Chondrocyte (in vitro differentiated cells): Measurements from ENCODE around the gene PIEZO2. TPM values are rescaled to one million over a fixed set of nuclear protein-coding genes. Genes with fewer than 3 reads are reported as not detected.
A peak's percentile ranks its signal among the peaks of the same experiment; 100 is the strongest.
"Not testable (repeated sequence)": the region's sequence is repeated elsewhere in the genome, so short reads cannot be mapped to it uniquely, and the experiment has no call there.

Experiments
- DNase-seq: peaks from one replicate; pipeline ENCODE4 v3.0.0; 2021; ENCODE audit warnings: mixed read lengths, low spot score
- H3K27ac Mint-ChIP-seq: one replicate; pipeline ENCODE4 v1.8.0; 2021; ENCODE audit warnings: mild to moderate bottlenecking, moderate library complexity, mixed read lengths; ENCODE audit not compliant: unreplicated experiment
- H3K27me3 Mint-ChIP-seq: 2 replicates; pipeline ENCODE4 v1.8.0; 2021; ENCODE audit warnings: low read depth, mixed read lengths
- H3K36me3 Mint-ChIP-seq: 2 replicates; pipeline ENCODE4 v1.8.0; 2021; ENCODE audit warnings: low read depth, mixed read lengths
- H3K4me1 Mint-ChIP-seq: 2 replicates; pipeline ENCODE4 v1.8.0; 2021; ENCODE audit warnings: low read depth, mild to moderate bottlenecking, mixed read lengths
- H3K4me3 Mint-ChIP-seq: one replicate; pipeline ENCODE4 v1.8.0; 2021; ENCODE audit warnings: mild to moderate bottlenecking, moderate library complexity, mixed read lengths; ENCODE audit not compliant: unreplicated experiment
- H3K9me3 Mint-ChIP-seq: 2 replicates; pipeline ENCODE4 v1.8.0; 2021; ENCODE audit warnings: low read depth, mixed read lengths
- CTCF ChIP-seq: fragments of 200-600 bp; sonication (generic); IDR thresholded peaks from 2 replicates; pipeline ENCODE4 v1.5.0; 2021; ENCODE audit warnings: antibody characterized with exemption, mild to moderate bottlenecking, moderate library complexity
- total RNA-seq: library from RNA; stranded (reverse); gene quantifications from 3 replicates; pipeline ENCODE4 v1.2.1, GENCODE V29; 2021

Gene PIEZO2
- total RNA-seq, 1 donor from 2014 or later = 142 TPM

- no peaks in the 10 kb centered on the region for H3K9me3 Mint-ChIP-seq
- peaks cover 79% of the 10 kb centered on the region for H3K4me1 Mint-ChIP-seq
- no peaks in the 10 kb centered on the region for H3K27me3 Mint-ChIP-seq
- no peaks in the 10 kb centered on the region for H3K36me3 Mint-ChIP-seq
- TF ChIP-seq CTCF = no peak
- peak overlapping the region; percentile 67 for H3K4me3 Mint-ChIP-seq
- H3K27ac Mint-ChIP-seq = peak overlapping the region; percentile 94
- DNase-seq = no peak
Measured at GRCh38 chr18:10926621-10927161, 222.7 kb downstream of the PIEZO2 start.

- H3K27ac Mint-ChIP-seq = peak overlapping the region; percentile 70
- H3K9me3 Mint-ChIP-seq = no peaks in the 10 kb centered on the region
- peaks cover 84% of the 10 kb centered on the region for H3K4me1 Mint-ChIP-seq
- no peaks in the 10 kb centered on the region for H3K36me3 Mint-ChIP-seq
- no peak overlapping the region for H3K4me3 Mint-ChIP-seq
- no peak for DNase-seq
- TF ChIP-seq CTCF = no peak
- no peaks in the 10 kb centered on the region for H3K27me3 Mint-ChIP-seq
Measured at GRCh38 chr18:10924290-10924689, 225.1 kb downstream of the PIEZO2 start.

- H3K4me1 Mint-ChIP-seq = peaks cover 77% of the 10 kb centered on the region
- H3K27ac Mint-ChIP-seq = peak overlapping the region; percentile 70
Measured at GRCh38 chr18:10923551-10924070, 225.8 kb downstream of the PIEZO2 start.

GRCh38 chr18:10923141-10923540 lies 226.2 kb downstream of the PIEZO2 start:
- Mint-ChIP-seq H3K36me3 (no peaks in the 10 kb centered on the region), H3K27ac (peak overlapping the region; percentile 70), H3K27me3 (no peaks in the 10 kb centered on the region), H3K4me1 (peaks cover 75% of the 10 kb centered on the region), H3K9me3 (no peaks in the 10 kb centered on the region), H3K4me3 (no peak overlapping the region)
- no peak for DNase-seq
- TF ChIP-seq CTCF = no peak

More at GRCh38 chr18:10923551-10924070, 225.8 kb downstream of the PIEZO2 start:
- Mint-ChIP-seq H3K27me3 (no peaks in the 10 kb centered on the region), H3K4me3 (no peak overlapping the region), H3K9me3 (no peaks in the 10 kb centered on the region), H3K36me3 (no peaks in the 10 kb centered on the region)
- no peak for DNase-seq
- no peak for TF ChIP-seq CTCF

DNA sequence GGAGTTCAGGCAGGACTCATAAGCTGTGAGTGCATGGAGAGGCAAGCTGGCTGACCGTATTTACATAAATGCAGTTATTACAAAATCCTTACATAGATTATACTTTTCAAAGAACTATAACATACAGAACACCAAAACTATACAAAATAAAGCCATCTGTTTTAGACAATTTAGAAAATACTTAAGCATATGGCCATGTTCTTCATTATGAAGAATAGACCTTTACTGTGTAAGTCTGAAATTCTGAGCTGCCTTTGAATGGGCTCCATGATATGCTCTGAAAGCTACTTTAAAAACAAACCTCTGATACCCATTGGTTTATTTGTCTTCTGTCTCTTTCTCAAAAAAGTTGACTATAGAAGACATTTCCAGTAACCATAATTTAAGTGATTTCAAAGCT lies 226.7 kb downstream of the PIEZO2 start:
- Mint-ChIP-seq H3K27ac (peak overlapping the region; percentile 74), H3K4me1 (peaks cover 75% of the 10 kb centered on the region)
- DNase-seq, H3K9me3 Mint-ChIP-seq, H3K27me3 Mint-ChIP-seq, H3K4me3 Mint-ChIP-seq, H3K36me3 Mint-ChIP-seq: not testable (repeated sequence)

GRCh38 chr18:10920309-10920708 lies 229.1 kb downstream of the PIEZO2 start:
- DNase-seq, H3K4me3 Mint-ChIP-seq, H3K27me3 Mint-ChIP-seq, H3K36me3 Mint-ChIP-seq, H3K9me3 Mint-ChIP-seq: not testable (repeated sequence)
- Mint-ChIP-seq H3K27ac (peak overlapping the region; percentile 15), H3K4me1 (peaks cover 64% of the 10 kb centered on the region)
